Body of pancreas (tissue), 4 donors: ENCODE results near the gene RNASE12. TPM values are rescaled to one million over a fixed set of nuclear protein-coding genes. Genes with fewer than 3 reads are reported as not detected.

Experiments used
- ATAC-seq: fragments of 150-250 bp; one replicate; pipeline ENCODE4 v1.9.1; 2016
- DNase-seq, 4 donors: peaks; one replicate each; pipeline ENCODE4 v3.0.0-alpha.2; 2019
- H3K27ac ChIP-seq, 4 donors: fragments of 200-600 bp; sonication (generic); 1 replicate in 3 of 4; 2 replicates in 1 of 4; pipeline versions ENCODE4 v1.5.1 to v1.6.1; 2016 to 2019; ENCODE audit warnings: mild to moderate bottlenecking in 1 of 4, mixed read lengths in 1 of 4, moderate library complexity in 1 of 4
- H3K27me3 ChIP-seq, 2 donors: fragments of 200-600 bp; sonication (generic); one replicate each; pipeline ENCODE4 v1.6.0; 2016; ENCODE audit warnings: mild to moderate bottlenecking in 1 of 2
- H3K36me3 ChIP-seq, 2 donors: fragments of 200-600 bp; sonication (generic); replicated peaks in 1 of 2; 2 replicates each; pipeline ENCODE4 v1.5.1; 2016; ENCODE audit warnings: low read depth in 2 of 2; ENCODE audit not compliant: insufficient read depth in 1 of 2
- H3K4me1 ChIP-seq: fragments of 200-600 bp; sonication (generic); one replicate; pipeline ENCODE4 v1.6.0; 2016
- H3K4me3 ChIP-seq, 2 donors: fragments of 200-600 bp; sonication (generic); 1 replicate in 1 of 2; 2 replicates in 1 of 2; pipeline ENCODE4 v1.5.1; 2016 to 2019
- H3K9me3 ChIP-seq, 3 donors: fragments of 200-600 bp; sonication (generic); 1 replicate in 2 of 3; 2 replicates in 1 of 3; pipeline ENCODE4 v1.5.1; 2016
- CTCF ChIP-seq, 7 experiments: fragments of 450-650 bp in 4 of 7; fragments of 200-600 bp in 3 of 7; sonication (generic) in 3 of 7; IDR thresholded peaks; one replicate each; pipeline ENCODE4 v1.5.1; 2016 to 2019; ENCODE audit warnings: antibody characterized with exemption in 7 of 7
- POLR2A ChIP-seq, 3 donors: fragments of 450-650 bp; IDR thresholded peaks; one replicate each; pipeline ENCODE4 v1.6.1; 2016; ENCODE audit warnings: antibody characterized with exemption in 3 of 3, mild to moderate bottlenecking in 2 of 3
- WGBS, 2 donors: methylation state at CpG; one replicate each; pipeline ENCODE4 v1.1.5; 2017; 5-methylcytosine and 5-hydroxymethylcytosine counted together
- intact Hi-C: fragments of 100-400 bp; cut with DNase I; formaldehyde crosslinking; loops from one replicate; pipeline ENCODE4 v1.15.1; 2023
- total RNA-seq, 2 donors: library from RNA; depleted of rRNA; stranded (reverse); fragments of >200 nt; gene quantifications; one replicate each; pipeline ENCODE4 v1.1.0, GENCODE V29; 2016

RNASE12 gene
- total RNA-seq, 2 donors from 2014 or later: not detected

GRCh38 chr14:20610002-20610765 lies 19.0 kb upstream of the RNASE12 start:
- WGBS, 2 donors: 5 to 7% methylated on average over 27 of the region's 27 CpGs
- intact Hi-C loops: no loop called here
- no peaks in the 10 kb centered on the region for H3K27me3 ChIP-seq
- DNase-seq (peak; percentile 86 to 91 (median 87)), ATAC-seq (peak; percentile 63)
- TF ChIP-seq POLR2A (IDR thresholded peaks at IDR 0.05) (peak in 1 of 3 donors; percentile 25), CTCF (IDR thresholded peaks at IDR 0.05) (peak in 1 of 7 experiments; percentile 19)
- no peaks in the 10 kb centered on the region for H3K36me3 ChIP-seq
- H3K4me1 ChIP-seq: peaks cover 15% of the 10 kb centered on the region
- no peaks in the 10 kb centered on the region for H3K9me3 ChIP-seq
- peak overlapping the region; percentile 78 to 97 for H3K4me3 ChIP-seq
- peak overlapping the region in 3 of 4 donors; percentile 36 to 79 (median 63) for H3K27ac ChIP-seq

- DNase-seq: peak; percentile 76 to 88 (median 80)
- Histone ChIP-seq H3K27me3 (no peaks in the 10 kb centered on the region), H3K4me1 (peaks cover 13% of the 10 kb centered on the region), H3K27ac (peak overlapping the region in 3 of 4 donors; percentile 36 to 79 (median 63)), H3K4me3 (peak overlapping the region; percentile 78 to 97), H3K36me3 (no peaks in the 10 kb centered on the region), H3K9me3 (no peaks in the 10 kb centered on the region)
- 0% methylated on average over 35 to 44 of the region's 44 CpGs for WGBS, 2 donors
- intact Hi-C loops: loop anchor here (5.0 to 10.0 kb wide), 2 partner anchors 145 to 287 kb away; partner anchors contain the start of genes PIP4P1 and PNP
- no peak for TF ChIP-seq POLR2A (IDR thresholded peaks at IDR 0.05)
- TF ChIP-seq CTCF (IDR thresholded peaks at IDR 0.05): peak; percentile 86 to 100 (median 99)
- peak; percentile 71 for ATAC-seq
These were observed 18.2 kb upstream of the RNASE12 start for GRCh38 chr14:20609215-20610001.

GRCh38 chr14:20608383-20609110 lies 17.4 kb upstream of the RNASE12 start:
- peak overlapping the region in 1 of 4 donors; percentile 63 for H3K27ac ChIP-seq
- DNase-seq: no peak
- no peaks in the 10 kb centered on the region for H3K36me3 ChIP-seq
- no peak for TF ChIP-seq CTCF (IDR thresholded peaks at IDR 0.05)
- TF ChIP-seq POLR2A (IDR thresholded peaks at IDR 0.05): no peak
- intact Hi-C loops: loop anchor here (5.0 to 10.0 kb wide), 2 partner anchors 144 to 286 kb away; partner anchors contain the start of genes PIP4P1 and PNP
- H3K27me3 ChIP-seq: no peaks in the 10 kb centered on the region
- H3K4me1 ChIP-seq: peaks cover 10% of the 10 kb centered on the region
- no peak overlapping the region for H3K4me3 ChIP-seq
- no peak for ATAC-seq
- 57 to 59% methylated on average over 7 of the region's 7 CpGs for WGBS, 2 donors
- no peaks in the 10 kb centered on the region for H3K9me3 ChIP-seq

- WGBS, 2 donors: 67 to 74% methylated on average over 5 of the region's 5 CpGs
- intact Hi-C loops: loop anchor here (5.0 to 10.0 kb wide), 2 partner anchors 143 to 285 kb away; partner anchors contain the start of genes PIP4P1 and PNP
- Histone ChIP-seq H3K4me1 (peaks cover 10% of the 10 kb centered on the region), H3K27ac (no peak overlapping the region), H3K36me3 (no peaks in the 10 kb centered on the region), H3K9me3 (no peaks in the 10 kb centered on the region), H3K27me3 (no peaks in the 10 kb centered on the region), H3K4me3 (no peak overlapping the region)
- TF ChIP-seq POLR2A (IDR thresholded peaks at IDR 0.05) (no peak), CTCF (IDR thresholded peaks at IDR 0.05) (no peak)
- ATAC-seq: no peak
- no peak for DNase-seq
These were observed 16.4 kb upstream of the RNASE12 start for GRCh38 chr14:20607617-20608016.
